HCT116 (cell line): Measurements from ENCODE around the gene IQSEC3. TPM values are rescaled to one million over a fixed set of nuclear protein-coding genes. Genes with fewer than 3 reads are reported as not detected.
A peak's percentile ranks its signal among the peaks of the same experiment; 100 is the strongest.

Experiments
- ATAC-seq: fragments of 200-7000 bp; cut with Tn5 transposase; 2 replicates; pipeline ENCODE4 v1.9.1; 2020; ENCODE audit warnings: mild to moderate bottlenecking, moderate library complexity
- BruUV-seq: library from RNA; stranded (reverse); fragments of 400-500 nt; replicated peaks from 2 replicates; lab custom pipeline; 2021; lab: Mats Ljungman, UMichigan
- CTCF ChIA-PET: fragments of 300-600 bp; sonication (Branson Sonifier 250); formaldehyde crosslinking; loops from one replicate; lab custom pipeline; 2021; ENCODE audit warnings: antibody characterized with exemption; lab: Charles Lee
- POLR2A ChIA-PET: fragments of 300-600, 350-600 bp; sonication (Branson Sonifier 250); formaldehyde crosslinking; loops from one replicate; lab custom pipeline; 2021; ENCODE audit warnings: antibody characterized with exemption; lab: Charles Lee
- RAD21 ChIA-PET, 2 experiments: fragments of 300-600 bp; sonication (Branson Sonifier 250); formaldehyde crosslinking; loops; one replicate each; lab custom pipeline; 2023; ENCODE audit warnings: low total read pairs in 2 of 2; ENCODE audit not compliant: uncharacterized antibody in 2 of 2, unreplicated experiment in 2 of 2, low non-redundant PET in 1 of 2; lab: Charles Lee
- DNase-seq: peaks from one replicate; pipeline ENCODE4 v3.0.0-alpha.2; 2010; ENCODE audit warnings: low read depth, low spot score
- H2AFZ ChIP-seq: fragments of 200-600 bp; shearing (Covaris generic), sonication (generic); 2 replicates; pipeline ENCODE4 v1.6.1; 2017; ENCODE audit warnings: low read depth, mixed run types, mixed read lengths, antibody characterized with exemption, low read length; ENCODE audit not compliant: poor library complexity, severe bottlenecking
- H3K27ac ChIP-seq: 2 replicates; pipeline ENCODE4 v1.5.1; 2012; ENCODE audit warnings: low read depth, low read length
- H3K27me3 ChIP-seq: fragments of 200-600 bp; sonication (generic); 2 replicates; pipeline ENCODE4 v1.6.1; 2016; ENCODE audit warnings: mixed run types, low read length, mixed read lengths; ENCODE audit not compliant: insufficient read depth
- H3K36me3 ChIP-seq, 2 experiments: fragments of 200-500 bp in 1 of 2; fragments of 200-600 bp in 1 of 2; sonication (Bioruptor generic) in 1 of 2; sonication (generic) in 1 of 2; 2 replicates each; pipeline versions ENCODE4 v1.5.1 to v1.6.1; 2014 to 2016; ENCODE audit warnings: low read length in 2 of 2, inconsistent platforms in 1 of 2, mixed read lengths in 1 of 2, mixed run types in 1 of 2; ENCODE audit not compliant: insufficient read depth in 2 of 2, control insufficient read depth in 1 of 2
- H3K4me1 ChIP-seq, 2 experiments: fragments of 200-600 bp in 1 of 2; sonication (generic) in 1 of 2; 2 replicates each; pipeline versions ENCODE4 v1.5.1 to v1.6.1; 2012 to 2017; ENCODE audit warnings: low read length in 2 of 2, inconsistent platforms in 1 of 2, mild to moderate bottlenecking in 1 of 2, mixed read lengths in 1 of 2, mixed run types in 1 of 2, moderate library complexity in 1 of 2; ENCODE audit not compliant: insufficient read depth in 2 of 2, control insufficient read depth in 1 of 2
- H3K4me2 ChIP-seq: fragments of 200-600 bp; sonication (generic); 2 replicates; pipeline ENCODE4 v1.6.1; 2017; ENCODE audit warnings: mixed run types, low read length, mixed read lengths
- H3K4me3 ChIP-seq, 2 experiments: fragments of 200-600 bp in 1 of 2; sonication (generic) in 1 of 2; replicated peaks in 1 of 2; 2 replicates each; pipeline ENCODE4 v1.5.1; 2011 to 2016; ENCODE audit warnings: low read length in 2 of 2, control low read depth in 1 of 2, low read depth in 1 of 2, mild to moderate bottlenecking in 1 of 2, mixed read lengths in 1 of 2, mixed run types in 1 of 2
- H3K79me2 ChIP-seq: fragments of 200-600 bp; sonication (generic); 2 replicates; pipeline ENCODE4 v1.6.1; 2017; ENCODE audit warnings: mild to moderate bottlenecking, mixed run types, low read length, moderate library complexity, mixed read lengths; ENCODE audit not compliant: insufficient read depth
- H3K9ac ChIP-seq: fragments of 200-600 bp; sonication (generic); 2 replicates; pipeline ENCODE4 v1.6.1; 2016; ENCODE audit warnings: low read length, mixed read lengths
- H3K9me2 ChIP-seq: fragments of 200-600 bp; sonication (generic), shearing (Covaris generic); 2 replicates; pipeline ENCODE4 v1.6.1; 2017; ENCODE audit warnings: mixed run types, mild to moderate bottlenecking, moderate library complexity; ENCODE audit not compliant: insufficient read depth
- H3K9me3 ChIP-seq, 2 experiments: fragments of 200-500 bp in 1 of 2; fragments of 200-600 bp in 1 of 2; sonication (Bioruptor generic) in 1 of 2; sonication (generic) in 1 of 2; 2 replicates each; pipeline ENCODE4 v1.6.1; 2014 to 2017; ENCODE audit warnings: low read length in 2 of 2, mixed read lengths in 2 of 2, inconsistent platforms in 1 of 2, low read depth in 1 of 2, mild to moderate bottlenecking in 1 of 2, mixed run types in 1 of 2, moderate library complexity in 1 of 2; ENCODE audit not compliant: control insufficient read depth in 1 of 2, insufficient read depth in 1 of 2
- H4K20me1 ChIP-seq: fragments of 200-600 bp; sonication (generic), shearing (Covaris generic); 2 replicates; pipeline ENCODE4 v1.6.1; 2017; ENCODE audit warnings: mixed run types, mild to moderate bottlenecking, moderate library complexity; ENCODE audit not compliant: insufficient read depth
- CBX3 ChIP-seq: IDR thresholded peaks from 2 replicates; pipeline ENCODE4 v1.6.1; 2012; ENCODE audit warnings: low read depth
- CEBPB ChIP-seq: IDR thresholded peaks from 2 replicates; pipeline ENCODE4 v1.6.1; 2012; ENCODE audit warnings: low read depth
- EGR1 ChIP-seq: IDR thresholded peaks from 2 replicates; pipeline ENCODE4 v1.6.1; 2012; ENCODE audit warnings: low read depth
- ELF1 ChIP-seq: IDR thresholded peaks from 2 replicates; pipeline ENCODE4 v1.6.1; 2012; ENCODE audit warnings: low read depth, borderline replicate concordance
- EZH2 ChIP-seq: fragments of 200-600 bp; sonication (generic); IDR thresholded peaks from 2 replicates; pipeline ENCODE4 v1.6.1; 2017; ENCODE audit warnings: antibody characterized with exemption, mixed run types
- EZH2phosphoT487 ChIP-seq: fragments of 200-600 bp; IDR thresholded peaks from 2 replicates; pipeline ENCODE4 v1.6.1; 2018; ENCODE audit warnings: antibody characterized with exemption, borderline replicate concordance
- JUND ChIP-seq: IDR thresholded peaks from 2 replicates; pipeline ENCODE4 v1.6.1; 2012
- POLR2A ChIP-seq: IDR thresholded peaks from 2 replicates; pipeline ENCODE4 v1.7.0; 2011; ENCODE audit warnings: borderline replicate concordance; ENCODE audit not compliant: insufficient read depth, insufficient read length; ENCODE audit errors: extremely low read depth
- POLR2AphosphoS5 ChIP-seq: IDR thresholded peaks from 2 replicates; pipeline ENCODE4 v1.6.1; 2011; ENCODE audit warnings: mild to moderate bottlenecking, low read depth, low read length, moderate library complexity
- SIN3A ChIP-seq: IDR thresholded peaks from 2 replicates; pipeline ENCODE4 v1.6.1; 2012; ENCODE audit warnings: low read depth
- TCF7L2 ChIP-seq: IDR thresholded peaks from 2 replicates; pipeline ENCODE4 v1.7.0; 2011; ENCODE audit warnings: borderline replicate concordance, inconsistent platforms; ENCODE audit not compliant: insufficient read depth, insufficient read length; ENCODE audit errors: extremely low read depth
- YY1 ChIP-seq: IDR thresholded peaks from 2 replicates; pipeline ENCODE4 v1.6.1; 2011; ENCODE audit warnings: low read length, low read depth, moderate library complexity, mild to moderate bottlenecking; ENCODE audit not compliant: insufficient replicate concordance; ENCODE audit errors: extremely low read depth
- ZFX ChIP-seq: fragments of 450-650 bp; IDR thresholded peaks from 2 replicates; pipeline ENCODE4 v1.6.1; 2017
- ZNF274 ChIP-seq: fragments of 200-500 bp; sonication (Bioruptor generic); IDR thresholded peaks from 2 replicates; pipeline ENCODE4 v1.6.1; 2014; ENCODE audit warnings: mild to moderate bottlenecking, low read depth, low read length, inconsistent platforms
- intact Hi-C: fragments of 100-400 bp; cut with micrococcal nuclease; formaldehyde crosslinking; loops from 2 replicates; pipeline ENCODE4 v1.10.0; 2022
- total RNA-seq: library from RNA; stranded (reverse); gene quantifications from one replicate; pipeline ENCODE4 v1.2.1, GENCODE V29; 2021; ENCODE audit not compliant: unreplicated experiment
- TF ChIP-seq, protein P1 (sequence below), 3 experiments: fragments of 200-600 bp in 1 of 3; sonication (generic) in 1 of 3; IDR thresholded peaks in 2 of 3; conservative IDR thresholded peaks in 1 of 3; 2 replicates each; pipeline ENCODE4 v1.5.1; 2012 to 2017; ENCODE audit warnings: low read depth in 2 of 3, low read length in 2 of 3, antibody characterized with exemption in 1 of 3, borderline replicate concordance in 1 of 3, control low read depth in 1 of 3, mild to moderate bottlenecking in 1 of 3, mixed read lengths in 1 of 3, mixed run types in 1 of 3, moderate library complexity in 1 of 3; ENCODE audit not compliant: insufficient read depth in 1 of 3
- TF ChIP-seq, protein P2 (sequence below): IDR thresholded peaks from 2 replicates; pipeline ENCODE4 v1.6.1; 2012
- TF ChIP-seq, protein P3 (sequence below): IDR thresholded peaks from 2 replicates; pipeline ENCODE4 v1.6.1; 2012; ENCODE audit warnings: low read depth

The IQSEC3 gene
- total RNA-seq, 1 experiment from 2014 or later, result not detected

DNA sequence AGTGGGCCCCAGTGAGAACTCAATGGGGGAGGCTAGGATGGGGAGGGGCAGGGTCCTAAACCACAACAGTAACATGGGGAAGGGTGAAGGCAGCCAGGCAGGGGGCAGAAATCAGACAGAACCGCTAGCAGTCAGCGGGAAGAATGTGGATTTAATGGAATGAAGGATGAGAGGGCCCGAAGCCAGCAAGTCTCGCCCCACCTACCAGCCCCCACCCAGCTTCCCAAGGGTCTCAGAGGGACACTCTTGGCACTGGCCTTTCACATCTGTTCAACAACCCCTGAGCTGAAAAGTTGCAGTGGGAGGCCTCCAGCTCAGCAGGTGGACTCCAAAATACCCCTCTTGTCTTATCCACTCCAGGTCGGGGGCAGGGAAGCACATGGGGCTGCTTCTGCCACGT, 153.9 kb downstream of the IQSEC3 start:
- no peaks in the 10 kb centered on the region for H3K36me3 ChIP-seq
- CTCF ChIA-PET, result interaction anchor here (0.6 to 1.9 kb wide), 7 partner anchors 9 to 112 kb away, joined by 3 to 7 read pairs (median 5); no protein-coding TSS in a partner anchor
- no peaks in the 10 kb centered on the region for H3K79me2 ChIP-seq
- no peak overlapping the region for H2AFZ ChIP-seq
- H4K20me1 ChIP-seq, result no peaks in the 10 kb centered on the region
- POLR2A ChIA-PET, result no interaction called here
- no TSS peak for BruUV-seq
- no peak overlapping the region for H3K27ac ChIP-seq
- no peaks in the 10 kb centered on the region for H3K27me3 ChIP-seq
- intact Hi-C loops, result no loop called here
- no peak overlapping the region for H3K9ac ChIP-seq
- H3K4me1 ChIP-seq, result peaks cover 0 to 6% of the 10 kb centered on the region in 2 experiments; a peak in 1 of 4 replicates
- TF ChIP-seq, protein P1, sequence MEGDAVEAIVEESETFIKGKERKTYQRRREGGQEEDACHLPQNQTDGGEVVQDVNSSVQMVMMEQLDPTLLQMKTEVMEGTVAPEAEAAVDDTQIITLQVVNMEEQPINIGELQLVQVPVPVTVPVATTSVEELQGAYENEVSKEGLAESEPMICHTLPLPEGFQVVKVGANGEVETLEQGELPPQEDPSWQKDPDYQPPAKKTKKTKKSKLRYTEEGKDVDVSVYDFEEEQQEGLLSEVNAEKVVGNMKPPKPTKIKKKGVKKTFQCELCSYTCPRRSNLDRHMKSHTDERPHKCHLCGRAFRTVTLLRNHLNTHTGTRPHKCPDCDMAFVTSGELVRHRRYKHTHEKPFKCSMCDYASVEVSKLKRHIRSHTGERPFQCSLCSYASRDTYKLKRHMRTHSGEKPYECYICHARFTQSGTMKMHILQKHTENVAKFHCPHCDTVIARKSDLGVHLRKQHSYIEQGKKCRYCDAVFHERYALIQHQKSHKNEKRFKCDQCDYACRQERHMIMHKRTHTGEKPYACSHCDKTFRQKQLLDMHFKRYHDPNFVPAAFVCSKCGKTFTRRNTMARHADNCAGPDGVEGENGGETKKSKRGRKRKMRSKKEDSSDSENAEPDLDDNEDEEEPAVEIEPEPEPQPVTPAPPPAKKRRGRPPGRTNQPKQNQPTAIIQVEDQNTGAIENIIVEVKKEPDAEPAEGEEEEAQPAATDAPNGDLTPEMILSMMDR (IDR thresholded peaks at IDR 0.05 in 2 of 3, conservative IDR thresholded peaks at IDR 0.05 in 1 of 3; ENCODE audit: borderline replicate concordance in 1 of 3, insufficient read depth in 1 of 3, low read depth in 2 of 3, low read length in 2 of 3), result no peak
- TF ChIP-seq EZH2phosphoT487, result no peak
- TF ChIP-seq, protein P2, sequence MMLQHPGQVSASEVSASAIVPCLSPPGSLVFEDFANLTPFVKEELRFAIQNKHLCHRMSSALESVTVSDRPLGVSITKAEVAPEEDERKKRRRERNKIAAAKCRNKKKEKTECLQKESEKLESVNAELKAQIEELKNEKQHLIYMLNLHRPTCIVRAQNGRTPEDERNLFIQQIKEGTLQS, result no peak
- TF ChIP-seq POLR2AphosphoS5, result no peak
- no peak for TF ChIP-seq CBX3
- TF ChIP-seq JUND, result no peak
- TF ChIP-seq TCF7L2, result no peak
- no peak for TF ChIP-seq ELF1
- TF ChIP-seq POLR2A, result no peak
- no peak for TF ChIP-seq ZFX
- TF ChIP-seq SIN3A, result no peak
- no peak for TF ChIP-seq CEBPB
- TF ChIP-seq YY1, result no peak
- TF ChIP-seq EGR1, result no peak
- TF ChIP-seq, protein P3, sequence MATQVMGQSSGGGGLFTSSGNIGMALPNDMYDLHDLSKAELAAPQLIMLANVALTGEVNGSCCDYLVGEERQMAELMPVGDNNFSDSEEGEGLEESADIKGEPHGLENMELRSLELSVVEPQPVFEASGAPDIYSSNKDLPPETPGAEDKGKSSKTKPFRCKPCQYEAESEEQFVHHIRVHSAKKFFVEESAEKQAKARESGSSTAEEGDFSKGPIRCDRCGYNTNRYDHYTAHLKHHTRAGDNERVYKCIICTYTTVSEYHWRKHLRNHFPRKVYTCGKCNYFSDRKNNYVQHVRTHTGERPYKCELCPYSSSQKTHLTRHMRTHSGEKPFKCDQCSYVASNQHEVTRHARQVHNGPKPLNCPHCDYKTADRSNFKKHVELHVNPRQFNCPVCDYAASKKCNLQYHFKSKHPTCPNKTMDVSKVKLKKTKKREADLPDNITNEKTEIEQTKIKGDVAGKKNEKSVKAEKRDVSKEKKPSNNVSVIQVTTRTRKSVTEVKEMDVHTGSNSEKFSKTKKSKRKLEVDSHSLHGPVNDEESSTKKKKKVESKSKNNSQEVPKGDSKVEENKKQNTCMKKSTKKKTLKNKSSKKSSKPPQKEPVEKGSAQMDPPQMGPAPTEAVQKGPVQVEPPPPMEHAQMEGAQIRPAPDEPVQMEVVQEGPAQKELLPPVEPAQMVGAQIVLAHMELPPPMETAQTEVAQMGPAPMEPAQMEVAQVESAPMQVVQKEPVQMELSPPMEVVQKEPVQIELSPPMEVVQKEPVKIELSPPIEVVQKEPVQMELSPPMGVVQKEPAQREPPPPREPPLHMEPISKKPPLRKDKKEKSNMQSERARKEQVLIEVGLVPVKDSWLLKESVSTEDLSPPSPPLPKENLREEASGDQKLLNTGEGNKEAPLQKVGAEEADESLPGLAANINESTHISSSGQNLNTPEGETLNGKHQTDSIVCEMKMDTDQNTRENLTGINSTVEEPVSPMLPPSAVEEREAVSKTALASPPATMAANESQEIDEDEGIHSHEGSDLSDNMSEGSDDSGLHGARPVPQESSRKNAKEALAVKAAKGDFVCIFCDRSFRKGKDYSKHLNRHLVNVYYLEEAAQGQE, result no peak
- no peak for TF ChIP-seq ZNF274
- TF ChIP-seq EZH2, result no peak
- no peaks in the 10 kb centered on the region for H3K9me3 ChIP-seq
- no peak overlapping the region for H3K4me3 ChIP-seq
- RAD21 ChIA-PET, result no interaction called here
- ATAC-seq, result no peak
- peak overlapping the region; percentile 19; the same call in 1 of the 2 replicates for H3K4me2 ChIP-seq
- DNase-seq, result no peak
- H3K9me2 ChIP-seq, result no peaks in the 10 kb centered on the region
